Hepatocyte (in vitro differentiated cells): Measurements from ENCODE around the gene ING3. TPM values are rescaled to one million over a fixed set of nuclear protein-coding genes. Genes with fewer than 3 reads are reported as not detected.
A peak's percentile ranks its signal among the peaks of the same experiment; 100 is the strongest.
"Not testable (repeated sequence)": the region's sequence is repeated elsewhere in the genome, so short reads cannot be mapped to it uniquely, and the experiment has no call there.

Experiments used
- DNase-seq: peaks from one replicate; pipeline ENCODE4 v3.0.0-alpha.2; 2016; ENCODE audit warnings: low spot score
- H2AFZ ChIP-seq: fragments of 200-600 bp; sonication (generic); 2 replicates; pipeline ENCODE4 v1.6.0; 2016; ENCODE audit warnings: antibody characterized with exemption, mild to moderate bottlenecking
- H3K27ac ChIP-seq: fragments of 200-600 bp; sonication (generic); 2 replicates; pipeline ENCODE4 v1.5.1; 2016; ENCODE audit warnings: mild to moderate bottlenecking
- H3K27me3 ChIP-seq: fragments of 200-600 bp; sonication (generic); 2 replicates; pipeline ENCODE4 v1.6.1; 2016
- H3K36me3 ChIP-seq: fragments of 200-600 bp; sonication (generic); replicated peaks from 2 replicates; pipeline ENCODE4 v1.5.1; 2016; ENCODE audit warnings: low read depth; ENCODE audit not compliant: insufficient read depth
- H3K4me1 ChIP-seq: fragments of 200-600 bp; sonication (generic); 2 replicates; pipeline ENCODE4 v1.5.1; 2016; ENCODE audit warnings: mild to moderate bottlenecking, moderate library complexity; ENCODE audit not compliant: insufficient read depth
- H3K4me2 ChIP-seq: fragments of 200-600 bp; sonication (generic); 2 replicates; pipeline ENCODE4 v1.6.0; 2016
- H3K4me3 ChIP-seq: fragments of 200-600 bp; sonication (generic); 2 replicates; pipeline ENCODE4 v1.5.1; 2016; ENCODE audit warnings: mild to moderate bottlenecking
- H3K79me2 ChIP-seq: fragments of 200-600 bp; sonication (generic); 2 replicates; pipeline ENCODE4 v1.6.0; 2017; ENCODE audit warnings: mild to moderate bottlenecking
- H3K9me2 ChIP-seq: fragments of 200-600 bp; sonication (generic); replicated peaks from 2 replicates; pipeline ENCODE4 v1.6.0; 2017; ENCODE audit warnings: mild to moderate bottlenecking; ENCODE audit not compliant: insufficient read depth
- H3K9me3 ChIP-seq: fragments of 200-600 bp; sonication (generic); 2 replicates; pipeline ENCODE4 v1.5.1; 2016; ENCODE audit warnings: low read depth, mild to moderate bottlenecking
- H4K20me1 ChIP-seq: fragments of 200-600 bp; sonication (generic); 2 replicates; pipeline ENCODE4 v1.6.0; 2016; ENCODE audit warnings: mild to moderate bottlenecking; ENCODE audit not compliant: insufficient read depth, poor library complexity, severe bottlenecking
- EZH2 ChIP-seq: fragments of 200-600 bp; sonication (generic); IDR thresholded peaks from 2 replicates; pipeline ENCODE4 v1.6.1; 2016; ENCODE audit warnings: antibody characterized with exemption, mild to moderate bottlenecking, borderline replicate concordance
- EZH2phosphoT487 ChIP-seq: fragments of 200-600 bp; sonication (generic); IDR thresholded peaks from one replicate; pipeline ENCODE4 v1.6.1; 2018; ENCODE audit warnings: antibody characterized with exemption, mild to moderate bottlenecking, low read depth, moderate library complexity; ENCODE audit not compliant: unreplicated experiment, severe bottlenecking
- WGBS: methylation state at CpG from one replicate; pipeline ENCODE4 v1.1.6; 2016; ENCODE audit warnings: low lambda C conversion rate; ENCODE audit errors: missing lambda C conversion rate; 5-methylcytosine and 5-hydroxymethylcytosine counted together
- polyA plus RNA-seq: library from polyadenylated mRNA; unstranded; fragments of >200 nt; fragmentation: Nextera tagmentation; extraction: Ambion mirVana; gene quantifications from 2 replicates; pipeline ENCODE4 v1.2.1, GENCODE V29; 2016
- total RNA-seq: library from RNA; depleted of rRNA; stranded (reverse); fragments of >200 nt; gene quantifications from 2 replicates; pipeline ENCODE4 v1.2.3, GENCODE V29; 2014
- TF ChIP-seq, protein P1 (sequence below): fragments of 200-600 bp; sonication (generic); IDR thresholded peaks from 2 replicates; pipeline ENCODE4 v1.5.1; 2016; ENCODE audit warnings: antibody characterized with exemption, mild to moderate bottlenecking; ENCODE audit not compliant: poor library complexity

Gene ING3
- total and polyA plus RNA-seq, 2 experiments from 2014 or later: 14.1 to 29.6 TPM

DNA sequence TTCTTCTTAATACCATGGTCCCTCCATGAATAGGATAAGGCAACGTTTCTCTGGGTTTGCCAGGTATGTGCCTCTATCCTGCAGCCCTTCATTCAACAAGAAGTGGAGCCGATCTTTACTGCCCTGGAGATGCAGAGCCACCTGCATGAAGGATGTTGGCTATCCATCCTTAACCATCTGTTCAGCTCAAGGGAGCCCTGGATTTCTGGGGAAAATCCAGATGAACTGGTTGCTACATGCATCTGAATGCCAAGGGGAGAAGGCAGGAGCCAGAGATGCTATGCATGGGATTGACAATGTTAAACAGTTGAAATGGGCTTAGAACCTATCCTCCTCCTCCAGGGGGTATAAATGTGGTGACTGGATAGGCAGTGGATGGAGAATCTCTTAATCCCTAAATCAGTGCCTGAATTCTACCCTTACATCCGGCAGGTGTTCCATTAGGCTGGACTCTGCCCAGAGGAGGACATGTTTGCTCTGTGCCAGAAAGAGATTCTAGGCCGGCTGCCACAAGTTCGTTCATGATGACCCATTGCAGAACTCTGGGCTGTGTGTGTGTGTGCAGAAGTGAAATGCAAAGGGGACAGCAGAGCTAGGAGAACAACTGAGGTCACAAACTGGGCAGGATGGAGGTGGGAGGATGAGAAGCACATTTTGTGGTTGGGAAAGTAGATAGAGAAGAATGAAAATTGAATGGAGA is 53.6 kb downstream of the ING3 start:
- Histone ChIP-seq H3K4me3 (no peak overlapping the region), H3K79me2 (peaks cover 36% of the 10 kb centered on the region), H3K9me3 (no peaks in the 10 kb centered on the region), H3K27me3 (no peaks in the 10 kb centered on the region), H2AFZ (no peak overlapping the region), H3K27ac (peak overlapping the region; percentile 70), H3K36me3 (no peaks in the 10 kb centered on the region), H3K9me2 (no peaks in the 10 kb centered on the region), H3K4me2 (no peak overlapping the region), H3K4me1 (peaks cover 21% of the 10 kb centered on the region), H4K20me1 (no peaks in the 10 kb centered on the region)
- 91% methylated on average over 5 of the region's 5 CpGs for WGBS
- TF ChIP-seq EZH2 (no peak), EZH2phosphoT487 (no peak)
- DNase-seq: no peak

DNA sequence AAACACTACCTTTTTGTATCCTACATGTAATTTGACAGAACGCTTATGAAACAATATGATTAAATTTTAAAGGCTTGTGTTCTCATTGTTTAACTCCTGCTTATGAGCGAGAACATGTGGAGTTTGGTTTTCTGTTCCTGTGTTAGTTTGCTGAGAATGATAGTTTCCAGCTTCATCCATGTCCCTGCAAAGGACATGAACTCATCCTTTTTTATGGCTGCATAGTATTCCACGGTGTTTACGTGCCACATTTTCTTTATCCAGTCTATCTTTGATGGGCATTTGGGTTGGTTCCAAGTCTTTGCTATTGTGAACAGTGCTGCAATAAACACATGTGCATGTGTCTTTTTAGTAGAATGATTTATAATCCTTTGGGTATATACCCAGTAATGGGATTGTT is 54.5 kb downstream of the ING3 start:
- not testable (repeated sequence) for H3K27ac ChIP-seq, H3K4me3 ChIP-seq, H3K9me3 ChIP-seq, H4K20me1 ChIP-seq, H3K27me3 ChIP-seq, H3K36me3 ChIP-seq, H3K4me2 ChIP-seq, H2AFZ ChIP-seq, DNase-seq, H3K9me2 ChIP-seq
- Histone ChIP-seq H3K4me1 (peaks cover 19% of the 10 kb centered on the region), H3K79me2 (peaks cover 38% of the 10 kb centered on the region)
- WGBS: 94% methylated on average over 4 of the region's 4 CpGs

DNA sequence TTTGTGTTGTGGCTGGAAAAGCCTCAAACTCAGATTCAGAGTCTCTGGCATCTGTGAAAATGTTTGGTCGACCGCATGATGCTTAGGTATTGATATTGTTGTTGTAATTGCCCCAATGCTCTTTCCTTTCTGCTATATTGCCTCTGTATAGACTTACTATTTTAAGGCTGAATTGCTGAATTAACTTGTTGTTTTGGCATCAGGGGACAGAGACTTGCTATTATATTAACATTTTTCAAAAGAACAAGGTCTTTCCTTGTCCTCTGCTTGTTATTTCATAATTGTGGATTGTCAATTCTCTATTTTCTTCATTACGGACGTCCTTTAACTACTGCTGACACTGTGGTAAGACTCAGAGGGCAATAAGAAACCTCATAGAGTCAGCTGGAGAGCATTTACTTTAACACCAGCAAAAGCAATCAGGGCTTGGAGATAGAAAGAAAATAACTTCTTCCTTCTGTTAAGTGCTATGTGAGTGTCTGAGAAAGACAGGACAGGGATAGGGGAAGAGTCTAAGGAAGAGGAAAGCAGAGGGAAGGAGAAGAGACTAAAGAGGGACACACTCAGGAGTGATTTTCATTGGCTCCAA is 55.5 kb downstream of the ING3 start:
- Histone ChIP-seq H3K27me3 (no peaks in the 10 kb centered on the region), H3K9me2 (no peaks in the 10 kb centered on the region), H3K4me3 (no peak overlapping the region), H3K4me1 (peaks cover 19% of the 10 kb centered on the region), H3K36me3 (no peaks in the 10 kb centered on the region), H3K9me3 (no peaks in the 10 kb centered on the region), H3K27ac (peak overlapping the region; percentile 74), H2AFZ (no peak overlapping the region), H3K79me2 (peaks cover 38% of the 10 kb centered on the region), H4K20me1 (no peaks in the 10 kb centered on the region), H3K4me2 (peak overlapping the region; percentile 64)
- TF ChIP-seq EZH2phosphoT487: no peak
- TF ChIP-seq EZH2: no peak
- TF ChIP-seq, protein P1, sequence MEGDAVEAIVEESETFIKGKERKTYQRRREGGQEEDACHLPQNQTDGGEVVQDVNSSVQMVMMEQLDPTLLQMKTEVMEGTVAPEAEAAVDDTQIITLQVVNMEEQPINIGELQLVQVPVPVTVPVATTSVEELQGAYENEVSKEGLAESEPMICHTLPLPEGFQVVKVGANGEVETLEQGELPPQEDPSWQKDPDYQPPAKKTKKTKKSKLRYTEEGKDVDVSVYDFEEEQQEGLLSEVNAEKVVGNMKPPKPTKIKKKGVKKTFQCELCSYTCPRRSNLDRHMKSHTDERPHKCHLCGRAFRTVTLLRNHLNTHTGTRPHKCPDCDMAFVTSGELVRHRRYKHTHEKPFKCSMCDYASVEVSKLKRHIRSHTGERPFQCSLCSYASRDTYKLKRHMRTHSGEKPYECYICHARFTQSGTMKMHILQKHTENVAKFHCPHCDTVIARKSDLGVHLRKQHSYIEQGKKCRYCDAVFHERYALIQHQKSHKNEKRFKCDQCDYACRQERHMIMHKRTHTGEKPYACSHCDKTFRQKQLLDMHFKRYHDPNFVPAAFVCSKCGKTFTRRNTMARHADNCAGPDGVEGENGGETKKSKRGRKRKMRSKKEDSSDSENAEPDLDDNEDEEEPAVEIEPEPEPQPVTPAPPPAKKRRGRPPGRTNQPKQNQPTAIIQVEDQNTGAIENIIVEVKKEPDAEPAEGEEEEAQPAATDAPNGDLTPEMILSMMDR: no peak
- 66% methylated on average over 4 of the region's 4 CpGs for WGBS
- no peak for DNase-seq

DNA sequence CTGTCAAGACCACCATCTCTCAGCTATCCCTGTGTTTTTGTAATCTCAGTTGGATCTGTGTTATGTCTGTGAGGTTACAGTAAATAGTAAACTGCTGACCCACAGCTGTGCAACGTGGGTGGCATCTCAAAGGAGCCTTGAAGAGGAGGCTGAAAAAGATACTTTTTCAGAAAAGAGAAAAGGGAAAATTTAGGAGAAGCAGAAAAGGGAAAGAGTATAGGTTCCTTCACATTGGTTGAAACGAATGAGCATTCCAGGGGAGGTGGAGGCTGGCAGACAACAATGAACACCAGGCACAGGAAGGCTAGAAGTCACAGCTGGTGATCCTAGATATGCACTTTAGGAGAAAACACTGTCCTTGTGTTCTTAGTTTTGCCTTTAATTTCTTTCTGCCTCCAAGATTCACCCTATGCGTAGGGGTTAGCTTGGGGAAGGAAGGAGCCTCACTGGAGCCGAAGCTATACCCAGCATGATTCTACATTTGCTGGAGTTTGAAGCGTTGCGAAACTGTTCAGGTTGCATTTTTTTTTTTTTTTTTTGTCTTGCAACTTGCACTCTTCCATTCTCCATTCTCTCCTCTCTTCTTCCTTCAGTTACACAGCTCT is 56.2 kb downstream of the ING3 start:
- 56% methylated on average over 6 of the region's 6 CpGs for WGBS
- H3K4me2 ChIP-seq: peak overlapping the region; percentile 64
- no peaks in the 10 kb centered on the region for H3K9me3 ChIP-seq
- H3K9me2 ChIP-seq: no peaks in the 10 kb centered on the region
- H3K4me1 ChIP-seq: peaks cover 19% of the 10 kb centered on the region
- TF ChIP-seq, protein P1: no peak
- no peak overlapping the region for H2AFZ ChIP-seq
- no peak overlapping the region for H3K4me3 ChIP-seq
- H3K36me3 ChIP-seq: no peaks in the 10 kb centered on the region
- no peak for DNase-seq
- H3K27me3 ChIP-seq: no peaks in the 10 kb centered on the region
- peaks cover 37% of the 10 kb centered on the region for H3K79me2 ChIP-seq
- H3K27ac ChIP-seq: peak overlapping the region; percentile 74
- H4K20me1 ChIP-seq: no peaks in the 10 kb centered on the region
